UCSD-AML1 (cell line): ENCODE data around the gene EXD3.
A peak's percentile ranks its signal among the peaks of the same experiment; 100 is the strongest.

Source experiments
- DNase-seq: peaks from one replicate; lab custom pipeline; 2025; ENCODE audit not compliant: unreplicated experiment; lab: John Stamatoyannopoulos, UW

The EXD3 gene

DNA sequence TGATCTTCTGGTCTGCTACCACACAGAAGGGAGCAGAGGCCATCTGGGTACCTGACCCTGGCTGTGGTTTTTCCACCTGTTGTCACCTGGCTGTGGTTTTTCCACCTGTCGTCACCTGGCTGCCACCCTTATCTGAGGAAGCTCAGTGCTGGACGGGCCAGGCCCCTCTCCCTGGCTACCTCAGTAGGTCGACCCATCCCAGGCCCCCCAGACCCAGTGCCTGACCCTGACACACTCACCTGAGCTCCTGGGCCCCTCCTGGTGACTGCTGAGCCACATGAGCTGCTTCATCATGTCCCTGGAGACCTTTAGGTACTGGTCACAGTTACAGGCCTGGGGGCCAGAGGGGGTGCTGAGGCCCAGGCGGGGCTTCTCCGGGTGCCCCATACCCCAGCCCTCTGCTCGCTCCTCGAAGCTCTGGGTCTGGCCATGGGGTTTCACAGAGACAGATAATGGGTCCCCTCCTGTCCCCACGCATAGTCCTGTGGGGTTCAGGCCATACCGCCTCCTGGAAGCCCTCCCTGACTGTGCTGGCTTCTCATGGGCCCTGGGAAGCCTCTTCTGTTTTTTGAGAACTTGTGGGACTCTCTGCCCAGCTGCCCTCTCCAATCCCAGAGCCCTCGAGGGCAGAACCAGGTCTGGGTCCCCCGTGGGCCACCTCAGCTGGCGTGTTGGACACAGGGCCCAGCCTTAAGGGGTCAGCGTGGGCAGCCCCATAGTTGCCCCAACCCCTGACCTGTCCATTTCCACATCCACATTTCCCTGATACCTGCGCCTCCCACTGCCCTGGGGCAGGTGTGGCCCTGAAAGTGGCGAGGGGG, 113.4 kb downstream of the EXD3 start:
- no peak for DNase-seq

DNA sequence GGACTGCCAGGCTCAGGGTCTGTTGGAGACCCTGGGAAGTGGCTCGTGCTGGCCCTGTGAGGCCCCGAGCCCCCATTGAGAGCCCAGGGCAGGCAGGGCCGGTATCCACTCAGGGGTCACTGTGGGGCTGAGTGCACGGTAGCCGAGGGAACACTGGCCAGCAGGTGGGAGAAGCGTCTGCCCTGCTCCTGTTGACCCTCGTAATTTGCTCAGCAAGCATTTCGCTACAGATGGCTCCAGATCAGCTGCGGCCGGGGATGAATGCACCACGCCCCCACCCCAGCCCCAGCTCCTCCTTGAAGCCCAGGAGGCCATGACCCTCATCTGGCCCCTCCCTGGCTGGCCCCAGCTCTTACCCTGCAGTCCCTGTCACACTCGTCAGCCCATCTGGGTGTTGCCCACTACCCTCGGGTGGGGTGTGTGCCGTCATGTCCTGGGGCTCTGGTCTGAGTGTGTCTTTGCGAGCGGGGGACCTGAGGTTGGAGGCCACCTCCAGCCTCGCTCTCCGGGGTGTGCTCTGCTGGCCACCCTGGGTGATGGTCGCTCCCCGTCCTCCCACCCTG, 114.8 kb downstream of the EXD3 start:
- DNase-seq, result no peak

DNA sequence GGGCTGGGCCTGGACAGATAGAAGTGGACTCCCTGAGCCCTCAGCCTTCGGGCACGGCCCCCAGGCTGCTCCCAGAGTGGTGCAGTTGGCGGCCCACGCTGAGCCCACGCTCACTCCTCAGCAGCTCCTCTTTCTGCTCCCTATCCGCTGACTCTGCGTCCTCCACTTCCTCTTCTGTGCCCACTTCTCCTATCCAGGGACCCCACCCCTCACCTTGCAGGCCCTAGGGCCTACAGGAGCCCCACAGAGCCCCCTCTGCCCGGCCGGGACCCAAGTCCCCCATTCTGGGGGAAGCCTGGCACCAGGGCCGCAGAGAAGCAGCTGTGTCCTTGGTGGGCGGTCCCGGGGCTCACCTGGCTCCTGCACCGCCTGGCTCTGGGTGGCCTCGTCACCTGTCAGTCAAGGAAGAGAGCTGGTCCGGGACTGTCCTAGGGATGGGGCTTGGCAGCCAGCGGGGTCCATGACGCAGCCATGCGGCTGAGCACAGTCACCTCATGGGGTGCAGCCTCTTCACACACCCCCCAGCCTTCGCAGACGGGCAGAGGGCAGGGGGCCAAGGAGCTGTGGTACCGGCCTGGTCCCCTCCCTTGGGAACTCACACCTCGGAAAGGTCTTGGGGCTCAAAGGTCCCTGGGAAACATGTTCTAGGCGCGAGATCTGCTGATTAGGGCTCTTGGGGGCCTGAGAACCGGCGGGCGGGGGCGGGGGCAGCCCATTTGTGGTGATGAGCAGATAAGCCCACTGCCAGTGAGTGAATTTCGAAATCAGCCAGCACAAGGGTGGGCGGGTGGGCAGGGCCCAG, 115.5 kb downstream of the EXD3 start:
- DNase-seq, result no peak

DNA sequence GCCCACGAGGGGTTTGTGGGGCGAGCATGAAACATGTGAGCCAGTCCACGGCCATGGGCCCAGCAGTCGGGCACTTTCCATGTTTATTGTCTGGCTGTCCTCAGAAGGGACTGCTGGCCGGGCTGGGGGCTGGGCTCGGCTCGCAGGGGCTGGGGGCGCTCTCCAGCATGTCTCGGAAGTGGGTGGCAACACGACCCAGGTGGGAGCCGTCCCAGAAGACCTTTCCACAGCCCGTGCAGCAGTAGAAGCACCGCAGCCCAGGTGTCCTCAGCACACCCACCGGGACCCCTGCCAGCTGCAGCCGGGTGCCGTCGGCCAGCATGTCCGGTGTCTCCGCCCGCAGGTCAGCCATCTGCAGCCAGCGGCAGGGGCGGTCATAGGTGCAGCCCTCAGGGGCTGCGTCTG, 116.1 kb downstream of the EXD3 start:
- DNase-seq, result no peak

DNA sequence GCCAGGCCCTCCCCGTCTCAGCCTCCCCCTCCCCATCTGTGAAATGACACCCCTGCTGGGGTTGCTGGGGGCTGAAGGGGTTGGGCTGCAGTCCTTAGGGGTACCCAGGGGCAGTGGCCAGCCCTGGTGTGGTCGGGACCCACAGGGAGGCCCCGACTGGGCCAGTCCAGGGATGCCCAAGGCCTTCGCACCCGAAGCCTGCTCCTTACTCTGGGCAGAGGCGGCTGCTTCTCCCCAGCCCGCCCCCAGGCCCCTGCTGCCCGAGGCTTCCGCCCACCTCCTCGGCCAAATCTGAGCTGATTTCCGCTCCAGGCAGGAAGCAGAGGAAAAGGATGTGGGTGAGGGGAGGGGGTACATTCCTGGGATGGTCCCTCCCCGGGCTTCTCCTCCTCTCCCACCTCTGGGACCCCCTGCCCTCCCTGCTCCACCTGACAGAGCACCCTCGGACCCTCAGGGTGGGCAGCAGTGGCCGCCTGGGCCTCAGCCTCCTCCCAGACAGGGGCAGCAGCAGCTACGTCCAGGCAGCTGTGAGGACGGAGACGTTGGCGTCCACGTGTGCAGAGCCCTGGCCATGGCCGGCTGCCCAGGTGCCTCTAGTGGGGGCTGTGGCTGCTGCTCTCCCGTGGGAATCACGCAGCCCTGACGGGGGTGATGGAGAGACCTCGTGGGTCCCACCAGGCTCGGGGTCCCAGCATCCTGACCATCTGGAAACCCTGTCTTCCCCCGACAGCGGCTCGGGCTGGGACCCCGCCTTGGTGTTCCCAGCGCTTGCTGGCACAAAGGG, 116.7 kb downstream of the EXD3 start:
- DNase-seq, result peak; percentile 61

DNA sequence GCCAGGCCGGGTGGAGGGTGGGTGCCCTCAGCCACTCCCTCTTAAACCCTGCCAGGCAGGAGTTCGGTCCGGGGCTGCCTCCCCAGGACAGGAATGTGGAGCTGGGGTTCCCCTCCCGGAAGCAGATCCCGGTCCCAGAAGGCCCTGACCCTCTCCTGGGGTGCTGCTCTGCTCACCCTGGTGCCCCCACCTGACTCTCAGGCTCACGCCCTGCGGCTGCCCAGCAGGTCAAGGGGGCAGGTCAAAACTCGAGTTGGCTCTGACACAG, 117.2 kb downstream of the EXD3 start:
- DNase-seq, result no peak

DNA sequence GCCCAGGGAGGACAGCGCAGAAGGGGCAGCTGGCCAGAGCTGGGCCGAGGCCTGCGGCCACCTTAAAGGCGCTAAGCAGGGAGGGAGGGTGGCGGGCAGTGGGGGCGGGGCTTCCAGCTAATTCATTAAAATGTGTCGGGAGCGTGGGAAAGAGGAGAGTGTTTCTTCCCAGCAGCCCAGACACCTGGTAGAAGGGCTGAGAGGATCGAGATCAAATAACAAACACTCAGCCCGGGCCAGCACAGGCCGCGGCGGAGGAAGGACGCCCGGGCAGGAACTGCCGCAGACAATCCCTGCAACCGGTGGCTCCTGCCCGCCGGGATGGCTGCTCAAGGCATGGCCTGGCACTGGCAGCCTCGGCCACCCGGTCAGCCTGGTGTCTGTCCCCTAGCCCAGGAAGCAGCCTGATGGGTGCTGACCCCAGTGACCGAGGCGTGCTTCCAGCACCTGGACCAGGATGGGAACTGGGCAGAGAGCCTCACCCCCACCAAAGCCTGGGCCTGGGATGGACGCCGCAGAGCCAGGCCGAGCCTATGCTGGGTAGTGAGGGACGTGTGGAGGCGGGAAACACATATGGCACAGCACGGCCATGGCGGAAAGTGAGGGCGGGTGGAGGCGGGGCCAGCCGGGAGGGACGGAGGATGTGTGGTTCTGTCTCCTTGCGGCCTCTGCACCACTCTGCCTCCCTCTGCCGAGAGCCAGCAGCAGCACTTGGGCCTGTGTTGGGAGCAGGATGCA, 117.7 kb downstream of the EXD3 start:
- DNase-seq, result peak; percentile 86

DNA sequence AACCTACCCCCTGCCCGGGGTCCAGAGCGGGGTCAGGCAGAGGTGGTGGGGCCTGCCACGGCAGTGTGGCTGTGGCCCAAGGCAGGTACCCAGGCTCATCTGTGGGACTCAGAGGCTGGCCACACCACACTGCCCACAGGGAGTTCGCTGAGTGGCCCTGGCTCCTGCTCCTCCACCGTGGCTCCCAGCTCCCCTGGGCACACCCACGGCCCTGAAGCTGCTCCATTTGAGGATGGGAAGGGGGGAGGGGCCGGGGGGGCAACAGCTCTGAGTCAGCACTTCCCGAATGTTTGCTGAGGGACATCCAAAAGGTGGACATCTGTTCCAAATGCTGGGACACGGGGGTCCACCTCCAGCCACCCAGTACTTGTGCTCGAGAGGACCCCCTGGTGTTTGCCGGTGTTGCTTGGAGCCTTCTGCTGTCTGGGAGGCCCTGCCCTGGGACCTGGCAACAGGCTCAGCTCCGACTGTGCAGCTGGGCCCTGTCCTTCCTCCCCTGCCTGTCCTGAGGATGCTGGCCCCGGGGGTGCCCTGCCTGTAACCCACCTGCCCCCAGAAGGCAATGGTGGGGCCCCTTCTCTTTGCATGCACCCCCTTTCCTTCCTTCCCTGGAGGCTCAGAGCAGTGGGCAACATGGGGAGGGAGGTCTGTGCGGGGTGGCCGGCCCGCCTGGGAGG, 118.4 kb downstream of the EXD3 start:
- DNase-seq, result no peak

DNA sequence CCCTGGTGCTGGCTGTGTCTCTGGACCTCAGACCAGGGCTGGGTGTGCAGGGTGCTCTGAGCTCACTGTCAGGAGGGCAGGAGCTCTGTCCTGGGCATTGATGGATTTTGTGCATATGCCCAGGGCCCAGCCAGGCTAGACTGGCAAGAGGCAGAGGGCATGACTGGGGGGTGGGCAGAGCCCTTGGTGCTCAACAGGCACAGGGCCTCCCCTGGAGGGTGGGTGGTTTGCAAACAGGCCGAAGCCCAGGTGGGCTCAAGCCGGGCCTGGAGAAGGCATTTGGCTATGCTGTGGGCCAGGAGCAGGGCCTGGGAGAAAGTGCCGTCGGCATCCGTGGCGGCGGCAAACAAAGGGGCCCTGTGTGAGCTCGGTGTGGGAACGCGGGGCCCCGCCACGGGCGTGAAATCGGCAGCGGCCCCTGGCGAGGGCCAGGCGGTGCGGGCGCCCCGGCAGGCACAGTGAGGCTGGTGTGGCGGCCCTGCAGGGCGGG, 119.0 kb downstream of the EXD3 start:
- no peak for DNase-seq

DNA sequence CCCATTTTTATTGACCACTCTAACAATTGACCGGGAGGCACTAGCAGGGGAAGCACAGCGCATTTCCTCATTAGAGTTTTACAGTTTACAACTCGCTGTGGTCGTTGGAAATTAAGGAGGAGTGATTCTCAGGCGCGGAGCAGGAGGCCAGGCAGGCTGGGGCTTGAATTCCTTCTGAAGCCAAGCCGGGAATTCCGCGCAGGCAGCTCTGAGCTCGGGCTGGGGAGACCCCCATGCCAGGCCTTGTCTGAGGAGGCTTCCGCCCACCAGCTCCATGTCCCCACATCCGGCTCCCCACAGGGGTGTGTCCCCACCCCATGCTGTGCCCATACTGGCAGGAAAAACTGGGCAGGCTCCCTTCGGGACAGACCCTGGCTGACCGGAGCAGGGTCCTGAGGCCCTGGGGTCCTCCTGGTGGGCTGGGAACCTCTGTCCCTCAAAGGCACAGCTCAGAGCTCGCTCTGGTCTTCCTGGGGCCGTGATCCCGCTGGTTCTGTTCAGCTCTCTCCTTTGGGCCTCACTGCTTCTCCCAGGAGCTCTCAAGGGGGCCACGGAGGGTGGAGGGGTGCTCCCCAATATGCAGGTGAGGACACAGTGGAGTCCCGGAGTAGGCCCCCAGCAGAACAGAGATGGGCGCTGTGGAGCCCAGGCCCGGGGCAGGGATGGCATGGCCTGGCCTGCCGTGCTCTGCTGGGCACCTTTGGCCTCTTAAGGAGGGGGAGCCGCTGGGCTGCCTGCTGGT, 119.6 kb downstream of the EXD3 start:
- DNase-seq, result peak; percentile 56

DNA sequence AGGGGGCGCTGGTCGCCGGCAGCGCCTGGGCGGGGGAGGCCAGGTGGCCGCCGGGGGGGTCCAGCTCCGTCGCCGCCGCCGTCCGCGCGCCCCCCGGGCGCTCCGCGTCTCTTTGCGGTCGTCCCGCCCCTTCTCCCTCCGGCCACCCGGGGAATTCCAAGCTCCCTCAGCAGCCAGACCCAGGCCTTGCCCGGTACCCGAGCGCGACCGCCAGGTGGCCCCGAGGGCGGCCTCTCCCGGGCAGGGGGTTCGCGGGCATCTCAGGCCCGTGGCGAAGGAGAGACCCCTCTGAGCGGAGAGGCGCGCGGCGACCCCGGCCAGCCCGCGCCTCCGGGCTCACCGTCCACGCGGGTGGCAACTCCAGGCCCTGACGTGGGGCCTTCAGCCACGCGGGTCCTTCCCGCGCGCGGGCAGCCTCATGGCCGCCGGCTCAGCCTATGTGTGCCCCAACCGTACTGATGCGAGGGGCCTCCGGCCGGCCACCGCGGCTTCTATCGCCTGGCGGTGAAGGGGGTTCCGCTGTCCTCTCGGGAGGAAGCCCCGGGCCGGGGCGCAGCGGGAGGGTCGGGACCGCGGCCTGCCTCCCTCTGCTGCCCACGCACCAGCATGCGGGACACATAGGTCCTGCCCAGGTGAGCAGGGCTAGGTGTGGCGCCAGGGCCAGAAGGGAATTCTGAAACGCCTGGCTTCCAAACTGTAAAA, 120.4 kb downstream of the EXD3 start:
- DNase-seq, result no peak

DNA sequence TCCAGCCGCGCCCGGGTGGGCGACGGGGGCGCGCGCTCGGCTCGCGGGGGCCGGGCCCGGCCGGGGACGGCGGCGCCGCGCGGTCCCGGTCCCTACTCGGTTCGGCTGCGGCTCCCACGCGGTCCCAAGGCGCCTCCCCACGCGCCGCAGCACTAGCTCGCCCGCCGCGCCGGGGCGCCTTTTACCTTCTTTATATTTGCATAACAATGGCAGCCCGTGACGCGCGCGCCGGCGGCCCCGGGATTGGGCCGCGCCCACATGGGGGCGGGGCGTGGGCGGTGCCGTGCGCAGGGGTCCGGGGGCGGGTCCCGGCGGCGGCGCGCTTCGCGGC, 120.9 kb downstream of the EXD3 start, which contains the start of gene NRARP:
TSS of gene NRARP (minus strand) at position 154 of the 331 bp plus-strand sequence. CDS start 343 bp downstream, outside the sequence.
- DNase-seq, result peak; percentile 92

DNA sequence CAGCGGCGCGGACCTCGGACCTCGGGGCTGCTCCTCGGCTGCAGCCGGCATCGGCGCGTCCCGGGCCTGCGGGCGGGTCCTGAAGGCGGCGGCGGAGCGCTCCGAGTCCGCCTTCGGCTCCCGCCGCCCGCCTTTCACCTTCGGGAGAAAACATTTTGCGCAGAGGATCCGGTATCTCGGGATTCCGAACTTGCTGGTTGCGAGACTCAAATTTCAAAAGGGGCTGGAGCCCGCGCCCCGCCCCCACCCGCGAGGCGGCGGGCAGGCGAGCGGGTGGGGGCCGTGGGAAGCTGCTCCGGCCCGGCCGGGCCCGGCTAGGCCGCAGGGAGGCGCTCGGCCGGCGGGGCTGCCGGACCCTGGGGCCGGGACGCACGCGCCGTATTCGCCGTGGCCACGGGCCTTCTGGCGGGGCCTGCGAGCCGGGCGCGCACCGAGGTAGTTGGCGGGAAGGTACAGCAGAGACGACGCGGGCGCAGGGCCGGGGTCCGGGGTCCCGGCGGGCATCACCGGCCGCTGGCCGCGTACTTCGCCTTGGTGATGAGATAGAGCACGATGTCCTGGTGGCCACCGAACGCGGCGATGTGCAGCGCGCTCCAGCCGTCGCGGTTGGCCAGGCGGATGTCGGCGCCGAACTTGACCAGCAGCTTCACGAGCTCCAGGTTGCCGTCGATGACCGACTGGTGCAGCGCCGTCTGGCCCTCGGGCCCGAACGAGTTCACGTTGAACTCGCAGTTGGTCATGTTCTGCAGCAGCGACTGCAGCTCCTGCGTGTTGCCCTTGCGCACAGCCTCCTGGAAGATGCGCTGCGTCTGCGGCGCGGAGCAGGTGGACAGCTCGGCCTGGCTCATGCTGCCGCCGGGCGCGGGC, 121.6 kb downstream of the EXD3 start:
- DNase-seq, result peak; percentile 70

DNA sequence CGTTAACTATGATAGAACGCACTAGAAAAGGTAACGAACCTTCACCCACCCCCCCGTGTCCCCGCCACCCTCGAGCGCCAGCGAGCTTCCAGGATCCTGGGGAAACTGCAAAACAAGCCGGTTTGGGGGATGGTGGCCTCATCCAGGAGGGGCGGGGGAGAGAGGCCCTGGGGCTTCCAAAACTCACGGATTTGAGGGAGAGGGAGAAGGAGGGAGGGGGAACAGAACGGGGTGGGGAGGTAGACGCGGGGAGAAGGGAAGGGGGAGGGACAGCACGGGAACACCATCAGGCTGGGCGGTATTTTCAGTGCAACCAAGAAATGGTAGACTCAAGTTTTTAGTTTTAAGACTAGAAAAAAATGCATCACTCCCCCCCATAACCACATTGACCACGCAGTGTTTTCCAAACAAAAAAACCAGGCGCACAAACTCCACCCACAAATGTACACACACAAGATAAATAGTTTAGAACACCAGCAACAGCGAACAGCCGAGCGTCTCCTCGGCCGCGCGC, 122.3 kb downstream of the EXD3 start:
- DNase-seq, result no peak

DNA sequence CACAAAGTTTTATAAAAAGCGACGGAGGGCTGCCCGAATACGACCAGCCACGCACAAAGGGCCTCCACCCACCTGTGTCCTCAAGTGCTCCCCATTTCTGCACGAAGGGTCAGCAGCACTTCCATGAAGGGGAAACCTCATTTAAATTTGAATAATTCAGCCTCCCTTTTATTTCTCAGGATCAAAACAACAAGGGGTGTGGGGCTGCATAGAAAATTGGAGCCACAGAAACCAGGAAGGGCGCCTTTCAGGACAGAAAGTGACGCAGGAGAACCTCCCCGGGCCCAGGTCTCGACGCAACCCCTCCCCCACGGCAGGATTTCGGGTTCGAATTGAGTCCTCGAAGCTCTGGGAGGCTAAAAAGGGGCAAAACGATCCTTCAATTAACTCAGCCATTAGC, 123.0 kb downstream of the EXD3 start:
- DNase-seq, result no peak

DNA sequence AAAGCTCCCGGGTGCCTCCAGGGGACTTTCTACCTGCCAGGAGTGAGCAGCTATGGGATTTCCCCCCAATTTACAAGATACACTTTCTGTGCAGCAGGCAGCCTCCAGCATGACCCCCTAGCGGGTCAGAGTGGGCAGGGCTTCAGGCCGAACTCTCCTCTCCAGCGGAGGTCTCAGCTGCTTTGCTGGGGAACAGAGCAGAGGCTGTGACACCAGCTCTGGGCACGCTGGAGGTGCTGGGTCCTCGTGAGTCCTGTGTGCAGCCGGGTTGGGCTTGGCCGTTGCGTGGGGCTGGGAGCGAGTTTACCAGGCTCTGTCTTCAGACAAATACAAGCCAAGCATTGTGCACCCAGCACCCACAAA, 123.8 kb downstream of the EXD3 start:
- no peak for DNase-seq

DNA sequence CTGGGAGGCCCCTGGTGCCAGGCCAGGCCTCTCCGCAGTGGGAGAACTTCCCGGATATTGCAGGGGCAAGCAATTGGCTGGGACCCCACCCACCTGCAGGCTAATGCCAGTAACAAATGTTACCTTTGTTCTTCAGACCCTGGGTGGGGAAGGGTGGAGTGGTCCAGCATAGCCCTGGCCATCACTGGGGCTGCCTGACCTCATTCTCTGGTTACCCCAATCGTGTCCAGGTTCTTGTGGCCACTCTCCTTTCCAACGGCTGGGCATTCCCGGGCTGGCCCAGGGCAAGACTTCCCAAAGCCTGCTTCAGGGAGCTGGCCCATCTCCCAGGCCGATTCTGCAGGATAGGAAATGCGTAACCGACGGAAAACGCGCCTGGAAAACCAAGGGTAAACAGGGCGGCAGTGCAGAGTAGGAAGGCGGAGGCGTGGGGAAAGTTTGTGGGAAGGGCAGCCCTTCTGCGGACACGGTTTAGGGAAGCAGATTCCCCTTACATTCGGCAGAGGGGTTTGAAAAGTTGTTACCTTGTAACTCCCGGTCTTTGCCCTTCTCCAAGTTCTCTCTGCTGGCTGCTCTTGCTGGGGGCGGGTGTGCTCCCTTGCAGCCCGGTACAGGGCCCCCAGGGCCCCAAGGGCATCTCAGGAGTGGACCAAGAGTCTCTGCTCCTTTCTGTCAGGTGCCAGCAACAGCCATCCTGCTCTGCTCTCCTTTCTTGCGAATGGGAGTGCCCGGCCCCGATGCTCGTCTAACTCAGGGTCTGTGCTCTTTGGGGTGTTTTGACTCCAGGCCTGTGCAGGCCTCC, 124.4 kb downstream of the EXD3 start:
- DNase-seq, result no peak
